Loucy (cell line): ENCODE measurements around the gene CASK.

ENCODE experiments used
- CTCF ChIP-seq: fragments of 200-600 bp; sonication (generic); conservative IDR thresholded peaks from 2 replicates; pipeline ENCODE4 v1.5.1; 2014; ENCODE audit warnings: mild to moderate bottlenecking, antibody characterized with exemption, low read length
- EZH2phosphoT487 ChIP-seq: fragments of 200-600 bp; IDR thresholded peaks from 2 replicates; pipeline ENCODE4 v1.6.1; 2018; ENCODE audit warnings: antibody characterized with exemption, mild to moderate bottlenecking, moderate library complexity, borderline replicate concordance

DNA sequence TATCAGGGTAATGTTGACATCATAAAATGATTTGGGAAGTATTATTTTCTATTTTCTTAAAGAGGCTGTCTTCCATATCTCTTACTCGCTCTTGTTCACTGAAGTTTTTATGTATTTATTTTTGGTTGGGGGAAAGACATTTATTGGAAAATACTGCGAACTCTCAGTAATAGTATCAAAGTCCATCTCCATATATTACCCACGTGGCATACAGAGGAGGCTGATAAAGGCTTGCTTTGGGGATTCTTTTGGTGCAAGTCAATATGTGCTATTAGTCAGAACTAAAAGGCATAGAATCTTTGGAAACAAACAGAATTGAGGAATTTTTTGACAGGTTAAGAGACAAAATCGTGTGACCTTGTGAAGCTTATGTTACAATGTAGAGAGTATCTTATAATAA lies 374.9 kb downstream of the CASK start:
- TF ChIP-seq CTCF (no peak), EZH2phosphoT487 (no peak)
